Ascending aorta (tissue), 2 donors: ENCODE results near the gene CACNA2D3. TPM values are rescaled to one million over a fixed set of nuclear protein-coding genes. Genes with fewer than 3 reads are reported as not detected.

Experiments used
- DNase-seq, 2 donors: peaks; one replicate each; pipeline ENCODE4 v3.0.0-alpha.2; 2019; ENCODE audit warnings: low spot score in 2 of 2
- H3K27ac ChIP-seq, 2 donors: fragments of 200-600 bp; sonication (generic); one replicate each; pipeline ENCODE4 v1.5.1; 2016 to 2017; ENCODE audit warnings: mild to moderate bottlenecking in 1 of 2
- H3K27me3 ChIP-seq: fragments of 200-600 bp; sonication (generic); one replicate; pipeline ENCODE4 v1.5.1; 2017
- H3K36me3 ChIP-seq, 2 donors: fragments of 200-600 bp; sonication (generic); one replicate each; pipeline ENCODE4 v1.5.1; 2016
- H3K4me1 ChIP-seq, 2 donors: fragments of 200-600 bp; sonication (generic); one replicate each; pipeline ENCODE4 v1.5.1; 2016 to 2017; ENCODE audit warnings: mild to moderate bottlenecking in 1 of 2
- H3K4me3 ChIP-seq, 2 donors: fragments of 200-600 bp; sonication (generic); one replicate each; pipeline ENCODE4 v1.5.1; 2016 to 2017; ENCODE audit warnings: mild to moderate bottlenecking in 1 of 2
- H3K9me3 ChIP-seq, 2 donors: fragments of 200-600 bp; sonication (generic); one replicate each; pipeline ENCODE4 v1.5.1; 2016
- CTCF ChIP-seq, 3 experiments: fragments of 200-600 bp in 2 of 3; fragments of 450-650 bp in 1 of 3; sonication (generic) in 2 of 3; IDR thresholded peaks; one replicate each; pipeline ENCODE4 v1.5.1; 2016 to 2019; ENCODE audit warnings: antibody characterized with exemption in 3 of 3, mild to moderate bottlenecking in 1 of 3, moderate library complexity in 1 of 3
- intact Hi-C: fragments of 100-400 bp; cut with DNase I; formaldehyde crosslinking; loops from one replicate; pipeline ENCODE4 v1.15.1; 2023
- total RNA-seq: library from RNA; depleted of rRNA; stranded (reverse); fragments of >200 nt; gene quantifications from one replicate; pipeline ENCODE4 v1.1.0, GENCODE V29; 2016

Gene CACNA2D3
- total RNA-seq, 1 donor from 2014 or later, result not detected

- DNase-seq, result no peak
- H3K4me1 ChIP-seq, result no peaks in the 10 kb centered on the region
- intact Hi-C loops, result no loop called here
- no peak for TF ChIP-seq CTCF (IDR thresholded peaks at IDR 0.05)
- no peak overlapping the region for H3K27ac ChIP-seq
- no peaks in the 10 kb centered on the region for H3K27me3 ChIP-seq
- no peaks in the 10 kb centered on the region for H3K36me3 ChIP-seq
- H3K9me3 ChIP-seq, result no peaks in the 10 kb centered on the region
- H3K4me3 ChIP-seq, result no peak overlapping the region
These were observed 559.4 kb downstream of the CACNA2D3 start for GRCh38 chr3:54681706-54682105.

- no peaks in the 10 kb centered on the region for H3K27me3 ChIP-seq
- H3K4me3 ChIP-seq, result no peak overlapping the region
- TF ChIP-seq CTCF (IDR thresholded peaks at IDR 0.05), result no peak
- intact Hi-C loops, result no loop called here
- no peaks in the 10 kb centered on the region for H3K36me3 ChIP-seq
- no peak for DNase-seq
- no peaks in the 10 kb centered on the region for H3K4me1 ChIP-seq
- H3K9me3 ChIP-seq, result no peaks in the 10 kb centered on the region
- H3K27ac ChIP-seq, result no peak overlapping the region
These were observed 562.9 kb downstream of the CACNA2D3 start for GRCh38 chr3:54685213-54685612.

- no peak for TF ChIP-seq CTCF (IDR thresholded peaks at IDR 0.05)
- H3K4me3 ChIP-seq, result no peak overlapping the region
- no peaks in the 10 kb centered on the region for H3K36me3 ChIP-seq
These were observed 569.0 kb downstream of the CACNA2D3 start for GRCh38 chr3:54691289-54691771.

GRCh38 chr3:54696313-54696712 lies 574.0 kb downstream of the CACNA2D3 start:
- Histone ChIP-seq H3K4me1 (no peaks in the 10 kb centered on the region), H3K27ac (no peak overlapping the region), H3K4me3 (no peak overlapping the region), H3K27me3 (no peaks in the 10 kb centered on the region), H3K36me3 (no peaks in the 10 kb centered on the region), H3K9me3 (no peaks in the 10 kb centered on the region)
- DNase-seq, result no peak
- intact Hi-C loops, result no loop called here
- no peak for TF ChIP-seq CTCF (IDR thresholded peaks at IDR 0.05)

More at GRCh38 chr3:54691289-54691771, 569.0 kb downstream of the CACNA2D3 start:
- Histone ChIP-seq H3K9me3 (no peaks in the 10 kb centered on the region), H3K27me3 (no peaks in the 10 kb centered on the region), H3K27ac (no peak overlapping the region), H3K4me1 (no peaks in the 10 kb centered on the region)
- intact Hi-C loops, result no loop called here
- DNase-seq, result no peak

GRCh38 chr3:54698054-54698453 lies 575.7 kb downstream of the CACNA2D3 start:
- no peak for TF ChIP-seq CTCF (IDR thresholded peaks at IDR 0.05)
- Histone ChIP-seq H3K27ac (no peak overlapping the region), H3K4me3 (no peak overlapping the region), H3K4me1 (no peaks in the 10 kb centered on the region), H3K9me3 (no peaks in the 10 kb centered on the region), H3K36me3 (no peaks in the 10 kb centered on the region), H3K27me3 (no peaks in the 10 kb centered on the region)
- no peak for DNase-seq
- intact Hi-C loops, result no loop called here

- no peak for TF ChIP-seq CTCF (IDR thresholded peaks at IDR 0.05)
- Histone ChIP-seq H3K27ac (no peak overlapping the region), H3K4me3 (no peak overlapping the region), H3K36me3 (no peaks in the 10 kb centered on the region), H3K4me1 (no peaks in the 10 kb centered on the region), H3K27me3 (no peaks in the 10 kb centered on the region), H3K9me3 (no peaks in the 10 kb centered on the region)
- intact Hi-C loops, result no loop called here
- DNase-seq, result no peak
These were observed 581.6 kb downstream of the CACNA2D3 start for GRCh38 chr3:54703923-54704322.
